ENCODE data around the gene CLINT1.

Gene CLINT1

GRCh38 chr5:157793301-157793700 is 65.6 kb downstream of the CLINT1 start:
- H3K27ac ChIP-seq, result no peak overlapping the region
- TF ChIP-seq ZFX (IDR thresholded peaks at IDR 0.05) (no peak), CTCF (conservative IDR thresholded peaks at IDR 0.05) (no peak)

GRCh38 chr5:157785801-157786200 is 73.1 kb downstream of the CLINT1 start:
- no peak overlapping the region for H3K27ac ChIP-seq

GRCh38 chr5:157779221-157779620 is 79.7 kb downstream of the CLINT1 start:
- H3K27ac ChIP-seq, result no peak overlapping the region
- no peak for TF ChIP-seq CTCF (conservative IDR thresholded peaks at IDR 0.05)
- TF ChIP-seq ZFX (IDR thresholded peaks at IDR 0.05), result no peak

More at GRCh38 chr5:157785801-157786200, 73.1 kb downstream of the CLINT1 start:
- TF ChIP-seq ZFX (IDR thresholded peaks at IDR 0.05) (no peak), CTCF (conservative IDR thresholded peaks at IDR 0.05) (no peak; the same call in 1 of the 2 replicates)

GRCh38 chr5:157778121-157778805 is 80.7 kb downstream of the CLINT1 start:
- TF ChIP-seq CTCF (conservative IDR thresholded peaks at IDR 0.05) (no peak), ZFX (IDR thresholded peaks at IDR 0.05) (no peak)
- no peak overlapping the region for H3K27ac ChIP-seq

DNA sequence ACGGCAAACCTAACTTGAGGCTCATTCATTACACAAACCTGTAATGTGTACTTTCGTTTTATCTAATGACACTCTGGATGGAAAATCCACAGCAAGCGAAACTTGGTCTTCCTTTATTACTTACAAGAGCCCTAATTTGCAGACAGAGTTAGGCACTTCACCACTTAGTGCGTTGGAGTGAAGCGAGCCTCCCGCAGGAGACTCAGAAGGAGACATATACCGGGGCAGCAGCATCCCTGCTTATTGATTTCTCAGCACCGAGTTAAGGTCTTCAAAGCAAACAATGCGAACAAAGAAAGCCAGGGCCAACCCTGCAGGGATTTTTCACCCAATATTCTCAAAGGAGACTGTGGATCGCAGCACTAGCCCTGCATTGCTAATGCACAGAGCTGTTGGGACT is 86.8 kb downstream of the CLINT1 start:
- H3K27ac ChIP-seq, result no peak overlapping the region
- TF ChIP-seq ZFX (IDR thresholded peaks at IDR 0.05) (no peak), CTCF (conservative IDR thresholded peaks at IDR 0.05) (no peak)

DNA sequence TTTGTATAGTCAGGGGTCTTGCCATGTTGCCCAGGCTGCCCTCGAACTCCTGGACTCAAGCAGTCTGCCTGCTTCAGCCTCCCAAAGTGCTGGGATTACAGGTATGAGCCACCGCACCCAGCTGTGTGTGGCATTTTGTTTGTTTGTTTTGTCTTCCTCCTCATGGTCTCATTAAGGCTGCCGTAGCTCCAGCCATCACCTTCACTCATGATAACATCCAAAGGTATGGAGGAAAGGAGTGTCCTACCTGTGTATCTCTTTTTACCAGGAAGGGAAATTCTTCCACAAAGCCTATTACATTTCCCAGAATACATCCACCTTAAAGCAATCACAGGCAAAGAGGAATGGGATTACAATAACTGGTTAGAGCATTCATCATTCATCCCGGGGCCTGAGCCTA is 88.3 kb downstream of the CLINT1 start:
- no peak for TF ChIP-seq ZFX (IDR thresholded peaks at IDR 0.05)
- no peak for TF ChIP-seq CTCF (conservative IDR thresholded peaks at IDR 0.05)
- H3K27ac ChIP-seq, result no peak overlapping the region

- no peak overlapping the region for H3K27ac ChIP-seq
- no peak for TF ChIP-seq ZFX (IDR thresholded peaks at IDR 0.05)
- TF ChIP-seq CTCF (conservative IDR thresholded peaks at IDR 0.05), result no peak
Observed at GRCh38 chr5:157767689-157768088, 91.3 kb downstream of the CLINT1 start.

Data from C4-2B (cell line).